OCI-LY1 (cell line): ENCODE data around the gene MROH7.

Experiments used
- H2AFZ ChIP-seq: fragments of 200-600 bp; sonication (generic), shearing (Covaris generic); 2 replicates; pipeline ENCODE4 v1.6.0; 2014; ENCODE audit warnings: antibody characterized with exemption, mild to moderate bottlenecking, low read length
- H3F3A ChIP-seq: fragments of 200-600 bp; sonication (generic), shearing (Covaris generic); 2 replicates; pipeline ENCODE4 v1.6.0; 2014; ENCODE audit warnings: mild to moderate bottlenecking, antibody characterized with exemption, low read length, moderate library complexity; ENCODE audit not compliant: insufficient read depth
- H3K27ac ChIP-seq: fragments of 200-600 bp; sonication (generic); 2 replicates; pipeline ENCODE4 v1.5.1; 2014; ENCODE audit warnings: low read length, mixed run types, mild to moderate bottlenecking, low read depth; ENCODE audit not compliant: poor library complexity, severe bottlenecking
- H3K27me3 ChIP-seq: fragments of 200-600 bp; sonication (generic); 2 replicates; pipeline ENCODE4 v1.6.0; 2014; ENCODE audit warnings: antibody characterized with exemption, mild to moderate bottlenecking, low read length, moderate library complexity; ENCODE audit not compliant: insufficient read depth
- H3K36me3 ChIP-seq: fragments of 200-600 bp; sonication (generic); 2 replicates; pipeline ENCODE4 v1.6.1; 2014; ENCODE audit warnings: mild to moderate bottlenecking, antibody characterized with exemption, low read length, moderate library complexity, mixed read lengths; ENCODE audit not compliant: insufficient read depth
- H3K4me1 ChIP-seq: fragments of 200-600 bp; sonication (generic); 2 replicates; pipeline ENCODE4 v1.5.1; 2014; ENCODE audit warnings: mild to moderate bottlenecking, low read length, moderate library complexity; ENCODE audit not compliant: insufficient read depth, severe bottlenecking
- H3K4me2 ChIP-seq: fragments of 200-600 bp; sonication (generic), shearing (Covaris generic); 2 replicates; pipeline ENCODE4 v1.6.1; 2014; ENCODE audit warnings: low read length
- H3K4me3 ChIP-seq: fragments of 200-600 bp; sonication (generic); 2 replicates; pipeline ENCODE4 v1.5.1; 2014; ENCODE audit warnings: low read length, low read depth, mild to moderate bottlenecking, mixed read lengths; ENCODE audit not compliant: poor library complexity, severe bottlenecking
- H3K79me2 ChIP-seq: fragments of 200-600 bp; shearing (Covaris generic); 2 replicates; pipeline ENCODE4 v1.6.1; 2016; ENCODE audit warnings: mixed run types, low read length, mixed read lengths; ENCODE audit not compliant: insufficient read depth
- H3K9ac ChIP-seq: fragments of 200-600 bp; sonication (generic), shearing (Covaris generic); 2 replicates; pipeline ENCODE4 v1.6.1; 2014; ENCODE audit warnings: mild to moderate bottlenecking, low read length, mixed read lengths
- H3K9me2 ChIP-seq: fragments of 200-600 bp; sonication (generic), shearing (Covaris generic); 2 replicates; pipeline ENCODE4 v1.6.1; 2014; ENCODE audit warnings: low read depth, mild to moderate bottlenecking, low read length, mixed read lengths
- H3K9me3 ChIP-seq: fragments of 200-600 bp; shearing (Covaris generic); 2 replicates; pipeline ENCODE4 v1.6.1; 2014; ENCODE audit warnings: low read length, mixed read lengths
- H4K20me1 ChIP-seq: fragments of 200-600 bp; sonication (generic), shearing (Covaris generic); 2 replicates; pipeline ENCODE4 v1.6.0; 2016; ENCODE audit warnings: mild to moderate bottlenecking, low read length; ENCODE audit not compliant: insufficient read depth
- EZH2 ChIP-seq: fragments of 200-600 bp; sonication (generic), shearing (Covaris generic); IDR thresholded peaks from 2 replicates; pipeline ENCODE4 v1.8.0; 2017; ENCODE audit warnings: borderline replicate concordance, mixed run types, mild to moderate bottlenecking, antibody characterized with exemption, low read length, moderate library complexity, mixed read lengths
- TF ChIP-seq, protein P1 (sequence below): fragments of 200-600 bp; sonication (generic), shearing (Covaris generic); IDR thresholded peaks from 2 replicates; pipeline ENCODE4 v1.5.1; 2017; ENCODE audit warnings: mild to moderate bottlenecking, antibody characterized with exemption, low read length, moderate library complexity, mixed read lengths

Gene MROH7

DNA sequence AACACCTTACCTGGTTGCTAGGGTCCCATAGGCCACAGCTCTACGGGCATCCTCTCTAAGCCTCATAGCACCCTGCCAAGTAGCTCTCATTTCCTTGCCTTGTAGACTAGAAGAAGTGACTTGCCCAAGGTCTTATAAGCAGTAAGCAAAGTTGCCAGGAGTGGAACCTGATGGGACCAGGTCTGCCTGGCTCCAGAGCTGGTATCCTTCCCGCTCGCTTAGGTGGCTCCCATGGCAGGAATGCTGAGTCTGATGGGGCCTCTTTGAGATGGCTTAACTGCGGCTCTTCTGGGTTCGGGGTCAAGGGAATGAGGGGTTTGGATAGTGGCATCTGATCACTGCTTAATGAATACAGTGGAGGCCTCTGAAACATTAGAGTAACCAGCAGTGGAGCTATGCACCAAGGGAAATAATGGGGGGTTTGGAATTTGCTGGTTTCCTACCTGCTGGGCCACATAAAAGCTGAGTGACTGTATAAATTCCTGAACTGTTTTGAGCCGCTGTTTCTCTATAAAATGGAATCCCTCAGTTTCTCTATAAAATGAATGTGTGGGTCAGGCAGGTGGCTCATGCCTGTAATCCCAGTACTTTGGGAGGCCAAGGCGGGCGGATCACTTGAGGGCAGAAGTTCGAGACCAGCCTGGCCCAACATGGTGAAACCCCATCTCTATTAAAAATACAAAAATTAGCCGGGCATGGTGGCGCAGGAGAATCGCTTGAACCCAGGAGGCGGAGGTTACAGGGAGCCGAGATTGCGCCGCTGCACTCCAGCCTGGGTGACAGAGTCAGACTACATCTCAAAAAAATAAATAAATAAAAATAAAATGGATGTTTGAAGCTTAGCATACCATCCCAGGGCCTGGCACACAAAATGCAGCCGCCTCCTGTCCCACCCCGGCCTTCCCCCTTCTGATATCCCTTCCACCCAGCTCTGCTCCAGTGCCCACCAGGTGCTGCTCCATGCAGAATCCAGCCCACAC, 30.7 kb upstream of the MROH7 start:
- Histone ChIP-seq H3K79me2 (no peaks in the 10 kb centered on the region), H4K20me1 (no peaks in the 10 kb centered on the region), H3F3A (no peaks in the 10 kb centered on the region), H3K4me3 (no peak overlapping the region), H3K27me3 (0 out of 2 replicates have a peak, but pooled peaks cover 3% of the 10 kb centered on the region), H3K36me3 (no peaks in the 10 kb centered on the region), H2AFZ (no peak overlapping the region), H3K27ac (no peak overlapping the region), H3K4me1 (no peaks in the 10 kb centered on the region), H3K9me3 (no peaks in the 10 kb centered on the region), H3K9me2 (no peaks in the 10 kb centered on the region), H3K9ac (no peak overlapping the region), H3K4me2 (no peak overlapping the region)
- TF ChIP-seq, protein P1, sequence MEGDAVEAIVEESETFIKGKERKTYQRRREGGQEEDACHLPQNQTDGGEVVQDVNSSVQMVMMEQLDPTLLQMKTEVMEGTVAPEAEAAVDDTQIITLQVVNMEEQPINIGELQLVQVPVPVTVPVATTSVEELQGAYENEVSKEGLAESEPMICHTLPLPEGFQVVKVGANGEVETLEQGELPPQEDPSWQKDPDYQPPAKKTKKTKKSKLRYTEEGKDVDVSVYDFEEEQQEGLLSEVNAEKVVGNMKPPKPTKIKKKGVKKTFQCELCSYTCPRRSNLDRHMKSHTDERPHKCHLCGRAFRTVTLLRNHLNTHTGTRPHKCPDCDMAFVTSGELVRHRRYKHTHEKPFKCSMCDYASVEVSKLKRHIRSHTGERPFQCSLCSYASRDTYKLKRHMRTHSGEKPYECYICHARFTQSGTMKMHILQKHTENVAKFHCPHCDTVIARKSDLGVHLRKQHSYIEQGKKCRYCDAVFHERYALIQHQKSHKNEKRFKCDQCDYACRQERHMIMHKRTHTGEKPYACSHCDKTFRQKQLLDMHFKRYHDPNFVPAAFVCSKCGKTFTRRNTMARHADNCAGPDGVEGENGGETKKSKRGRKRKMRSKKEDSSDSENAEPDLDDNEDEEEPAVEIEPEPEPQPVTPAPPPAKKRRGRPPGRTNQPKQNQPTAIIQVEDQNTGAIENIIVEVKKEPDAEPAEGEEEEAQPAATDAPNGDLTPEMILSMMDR, result no peak
- TF ChIP-seq EZH2, result no peak

DNA sequence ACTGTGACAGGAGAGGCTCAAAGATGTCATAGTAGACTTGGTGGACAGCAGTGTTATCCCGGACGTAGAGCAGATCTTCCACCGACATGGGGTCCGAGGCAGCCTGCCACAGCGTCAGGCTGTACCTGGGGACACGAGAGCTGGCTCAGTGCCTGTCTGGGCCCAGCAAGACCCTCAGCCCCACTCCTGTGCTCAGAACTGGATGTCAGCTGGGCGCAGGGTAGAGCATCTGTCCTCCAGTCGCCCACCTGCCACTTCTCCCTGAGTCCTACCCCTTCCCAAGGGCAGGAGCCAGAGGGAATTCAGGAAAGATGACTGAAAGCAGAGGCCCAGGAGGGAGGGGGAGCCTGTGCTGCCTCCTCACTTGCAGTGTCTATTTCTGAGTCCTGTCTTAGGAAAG, 30.0 kb upstream of the MROH7 start:
- Histone ChIP-seq H3F3A (no peaks in the 10 kb centered on the region), H3K9ac (no peak overlapping the region), H3K9me2 (no peaks in the 10 kb centered on the region), H3K4me3 (no peak overlapping the region), H2AFZ (no peak overlapping the region), H4K20me1 (no peaks in the 10 kb centered on the region), H3K27me3 (0 out of 2 replicates have a peak, but pooled peaks cover 3% of the 10 kb centered on the region), H3K9me3 (no peaks in the 10 kb centered on the region), H3K4me2 (no peak overlapping the region), H3K27ac (no peak overlapping the region), H3K79me2 (no peaks in the 10 kb centered on the region), H3K36me3 (no peaks in the 10 kb centered on the region), H3K4me1 (no peaks in the 10 kb centered on the region)
- TF ChIP-seq EZH2, result no peak
- TF ChIP-seq, protein P1, result no peak

DNA sequence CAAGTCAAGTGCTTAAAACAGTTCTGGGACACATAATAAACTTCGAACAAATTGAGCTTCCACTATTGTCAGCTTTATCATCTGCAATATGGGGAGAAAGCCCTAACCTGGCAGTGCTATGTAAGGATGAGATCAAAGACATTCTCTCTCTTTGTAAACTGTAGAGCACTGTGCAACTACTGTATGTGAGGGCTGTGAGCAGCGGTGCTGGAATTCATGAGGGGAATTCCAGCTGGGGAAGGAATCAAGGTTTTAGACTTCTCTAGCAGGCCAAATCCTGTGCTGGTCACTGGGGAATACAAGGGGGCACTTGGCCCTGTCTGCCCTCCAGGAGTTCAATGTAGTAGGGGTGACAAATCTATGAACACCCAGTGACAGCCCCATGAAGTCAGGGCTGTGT, 27.6 kb upstream of the MROH7 start:
- TF ChIP-seq, protein P1, result no peak
- TF ChIP-seq EZH2, result no peak
- Histone ChIP-seq H3K36me3 (no peaks in the 10 kb centered on the region), H3K79me2 (no peaks in the 10 kb centered on the region), H3K9me3 (no peaks in the 10 kb centered on the region), H3K4me3 (no peak overlapping the region), H3K27me3 (0 out of 2 replicates have a peak, but pooled peaks cover 3% of the 10 kb centered on the region), H4K20me1 (no peaks in the 10 kb centered on the region), H3K9me2 (no peaks in the 10 kb centered on the region), H3K27ac (no peak overlapping the region), H3K9ac (no peak overlapping the region), H3F3A (no peaks in the 10 kb centered on the region), H2AFZ (no peak overlapping the region), H3K4me2 (no peak overlapping the region), H3K4me1 (no peaks in the 10 kb centered on the region)
